AG10803 (cell line): Measurements from ENCODE around the gene SHC3.

Experiments
- DNase-seq: peaks from one replicate; pipeline ENCODE4 v3.0.0; 2010; ENCODE audit warnings: low read depth
- H3K4me3 ChIP-seq: 2 replicates; pipeline ENCODE4 v1.5.1; 2011; ENCODE audit warnings: mild to moderate bottlenecking, low read length, control low read depth
- TF ChIP-seq, protein P1 (sequence below): conservative IDR thresholded peaks from 2 replicates; pipeline ENCODE4 v1.5.1; 2011; ENCODE audit warnings: mild to moderate bottlenecking, low read length, control low read depth, inconsistent platforms

Gene SHC3

DNA sequence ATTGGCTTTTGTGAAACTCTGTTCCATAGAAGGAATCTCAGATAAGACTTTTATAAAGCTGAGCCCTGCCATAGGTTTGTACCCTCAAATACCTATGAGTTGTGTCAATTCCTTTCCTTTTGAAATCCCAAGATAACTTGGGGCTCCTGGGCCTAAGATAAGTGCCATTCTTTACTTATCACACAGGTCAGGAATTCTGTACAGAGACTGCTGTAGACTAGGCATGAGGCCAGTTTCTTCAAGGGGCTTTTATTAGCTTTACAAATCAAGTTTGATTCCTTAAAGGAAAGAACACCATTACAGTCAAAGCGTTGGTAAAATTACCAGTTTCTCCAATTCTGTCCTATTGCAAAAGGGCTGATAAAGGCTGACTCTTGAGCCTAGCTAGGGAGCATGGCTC lies 39.2 kb downstream of the SHC3 start:
- TF ChIP-seq, protein P1, sequence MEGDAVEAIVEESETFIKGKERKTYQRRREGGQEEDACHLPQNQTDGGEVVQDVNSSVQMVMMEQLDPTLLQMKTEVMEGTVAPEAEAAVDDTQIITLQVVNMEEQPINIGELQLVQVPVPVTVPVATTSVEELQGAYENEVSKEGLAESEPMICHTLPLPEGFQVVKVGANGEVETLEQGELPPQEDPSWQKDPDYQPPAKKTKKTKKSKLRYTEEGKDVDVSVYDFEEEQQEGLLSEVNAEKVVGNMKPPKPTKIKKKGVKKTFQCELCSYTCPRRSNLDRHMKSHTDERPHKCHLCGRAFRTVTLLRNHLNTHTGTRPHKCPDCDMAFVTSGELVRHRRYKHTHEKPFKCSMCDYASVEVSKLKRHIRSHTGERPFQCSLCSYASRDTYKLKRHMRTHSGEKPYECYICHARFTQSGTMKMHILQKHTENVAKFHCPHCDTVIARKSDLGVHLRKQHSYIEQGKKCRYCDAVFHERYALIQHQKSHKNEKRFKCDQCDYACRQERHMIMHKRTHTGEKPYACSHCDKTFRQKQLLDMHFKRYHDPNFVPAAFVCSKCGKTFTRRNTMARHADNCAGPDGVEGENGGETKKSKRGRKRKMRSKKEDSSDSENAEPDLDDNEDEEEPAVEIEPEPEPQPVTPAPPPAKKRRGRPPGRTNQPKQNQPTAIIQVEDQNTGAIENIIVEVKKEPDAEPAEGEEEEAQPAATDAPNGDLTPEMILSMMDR, result no peak
- no peak overlapping the region for H3K4me3 ChIP-seq
- no peak for DNase-seq

GRCh38 chr9:89138463-89139390 lies 39.9 kb downstream of the SHC3 start:
- no peak overlapping the region for H3K4me3 ChIP-seq
- peak; percentile 82 for DNase-seq
- TF ChIP-seq, protein P1, result no peak

DNA sequence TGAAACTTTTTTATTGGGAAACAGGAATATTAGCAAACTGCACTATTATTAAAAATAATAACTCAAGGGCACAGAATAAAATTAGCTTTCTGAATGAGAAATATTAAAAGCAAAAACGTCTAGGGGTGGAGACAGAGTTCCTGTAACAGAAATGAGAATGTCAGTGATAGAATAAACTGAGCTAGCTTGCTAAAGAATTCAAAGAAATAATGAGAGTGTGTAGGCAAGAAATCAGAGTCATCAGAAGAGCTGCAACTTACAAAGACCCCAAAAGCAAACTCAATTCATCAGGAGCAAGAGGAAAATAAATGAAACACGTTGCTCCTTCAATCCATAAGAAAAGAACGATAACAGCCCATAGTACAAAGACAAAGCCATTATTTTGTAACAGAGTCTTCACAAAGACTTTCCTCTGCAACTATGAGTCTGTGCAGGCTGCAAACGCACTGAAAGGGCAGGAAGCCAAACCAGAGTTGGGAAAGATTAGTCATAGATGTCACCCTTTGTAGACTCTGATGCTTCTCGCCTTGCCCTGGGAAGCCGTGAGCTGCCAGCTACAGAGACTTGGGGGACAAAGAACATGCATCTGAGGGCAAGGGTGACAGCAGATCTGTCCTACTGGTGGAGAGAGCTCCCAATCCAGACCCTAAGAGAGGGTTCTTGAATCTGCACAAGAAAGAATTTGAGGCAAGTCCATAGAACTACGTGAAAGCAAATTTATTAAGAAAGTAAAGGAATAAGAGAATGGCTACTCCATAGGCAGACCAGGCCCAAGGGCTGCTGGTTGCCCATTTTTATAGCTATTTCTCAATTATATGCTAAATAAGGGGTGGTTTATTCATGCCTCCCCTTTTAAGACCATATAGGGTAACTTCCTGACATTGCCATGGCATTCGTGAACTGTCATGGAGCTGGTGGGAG lies 40.8 kb downstream of the SHC3 start:
- DNase-seq, result peak; percentile 93
- TF ChIP-seq, protein P1, result no peak
- no peak overlapping the region for H3K4me3 ChIP-seq

- H3K4me3 ChIP-seq, result no peak overlapping the region
- TF ChIP-seq, protein P1, result no peak
- no peak for DNase-seq
Observed at GRCh38 chr9:89135591-89136166, 42.9 kb downstream of the SHC3 start.

- TF ChIP-seq, protein P1, result no peak
- no peak for DNase-seq
- H3K4me3 ChIP-seq, result no peak overlapping the region
Observed at GRCh38 chr9:89134709-89135108, 43.9 kb downstream of the SHC3 start.

DNA sequence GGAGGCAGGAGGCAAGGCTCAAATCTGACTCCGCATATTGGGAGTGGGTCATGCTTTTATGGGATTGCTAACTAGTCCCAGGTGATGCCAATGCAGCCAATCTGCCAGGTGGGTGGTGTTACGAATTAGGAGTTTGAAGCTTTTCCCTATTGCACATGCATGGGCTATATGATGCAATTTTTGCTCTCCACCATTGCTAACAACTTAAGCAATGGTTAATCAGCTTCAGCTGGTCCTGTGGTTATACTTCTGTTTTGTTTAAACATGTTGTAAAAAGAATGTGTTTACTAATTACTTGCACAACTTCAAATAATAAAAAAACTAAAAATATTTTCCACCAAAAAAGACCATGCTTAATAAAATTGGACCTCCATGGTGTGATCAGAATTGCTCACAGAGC lies 55.7 kb downstream of the SHC3 start:
- peak; percentile 94 for DNase-seq
- TF ChIP-seq, protein P1, result no peak
- no peak overlapping the region for H3K4me3 ChIP-seq
